GM12892 (cell line): Measurements from ENCODE around the gene POLL.

ENCODE experiments used
- POLR2AphosphoS5 ChIP-seq: IDR thresholded peaks from 2 replicates; pipeline ENCODE4 v1.6.1; 2011; ENCODE audit warnings: low read depth, low read length, control low read depth
- TAF1 ChIP-seq: IDR thresholded peaks from 2 replicates; pipeline ENCODE4 v1.6.1; 2011; ENCODE audit warnings: low read depth, mild to moderate bottlenecking, control low read depth, low read length, borderline replicate concordance

GRCh38 chr10:101571271-101571925, 16.7 kb downstream of the POLL start:
- no peak for TF ChIP-seq TAF1
- TF ChIP-seq POLR2AphosphoS5: no peak
